ENCODE results near the gene EFEMP1. TPM values are rescaled to one million over a fixed set of nuclear protein-coding genes. Genes with fewer than 3 reads are reported as not detected.

The EFEMP1 gene
- total RNA-seq, 1 experiment from 2014 or later: 24.0 TPM

GRCh38 chr2:55848096-55848495, 75.5 kb downstream of the EFEMP1 start (continued):
- TF ChIP-seq, protein P1, sequence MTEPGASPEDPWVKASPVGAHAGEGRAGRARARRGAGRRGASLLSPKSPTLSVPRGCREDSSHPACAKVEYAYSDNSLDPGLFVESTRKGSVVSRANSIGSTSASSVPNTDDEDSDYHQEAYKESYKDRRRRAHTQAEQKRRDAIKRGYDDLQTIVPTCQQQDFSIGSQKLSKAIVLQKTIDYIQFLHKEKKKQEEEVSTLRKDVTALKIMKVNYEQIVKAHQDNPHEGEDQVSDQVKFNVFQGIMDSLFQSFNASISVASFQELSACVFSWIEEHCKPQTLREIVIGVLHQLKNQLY (CRISPR knock-in tag; IDR thresholded peaks at IDR 0.05): no peak
- TF ChIP-seq ZNF423 (CRISPR knock-in tag; IDR thresholded peaks at IDR 0.05): no peak
- no peak for TF ChIP-seq CDX4 (CRISPR knock-in tag; IDR thresholded peaks at IDR 0.05; ENCODE audit: borderline replicate concordance)
- TF ChIP-seq ZNF671 (CRISPR knock-in tag; IDR thresholded peaks at IDR 0.05): no peak
- TF ChIP-seq ZNF138 (CRISPR knock-in tag; conservative IDR thresholded peaks at IDR 0.05): no peak
- no peak for TF ChIP-seq AR (CRISPR knock-in tag; IDR thresholded peaks at IDR 0.05)
- no peak for TF ChIP-seq ZNF512 (CRISPR knock-in tag; IDR thresholded peaks at IDR 0.05; ENCODE audit: borderline replicate concordance)
- TF ChIP-seq, protein P2, sequence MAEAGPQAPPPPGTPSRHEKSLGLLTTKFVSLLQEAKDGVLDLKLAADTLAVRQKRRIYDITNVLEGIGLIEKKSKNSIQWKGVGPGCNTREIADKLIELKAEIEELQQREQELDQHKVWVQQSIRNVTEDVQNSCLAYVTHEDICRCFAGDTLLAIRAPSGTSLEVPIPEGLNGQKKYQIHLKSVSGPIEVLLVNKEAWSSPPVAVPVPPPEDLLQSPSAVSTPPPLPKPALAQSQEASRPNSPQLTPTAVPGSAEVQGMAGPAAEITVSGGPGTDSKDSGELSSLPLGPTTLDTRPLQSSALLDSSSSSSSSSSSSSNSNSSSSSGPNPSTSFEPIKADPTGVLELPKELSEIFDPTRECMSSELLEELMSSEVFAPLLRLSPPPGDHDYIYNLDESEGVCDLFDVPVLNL (CRISPR knock-in tag; IDR thresholded peaks at IDR 0.05; ENCODE audit: borderline replicate concordance, low read depth): no peak
- TF ChIP-seq FOXK1 (CRISPR knock-in tag; IDR thresholded peaks at IDR 0.05): no peak

GRCh38 chr2:55846426-55846825, 77.2 kb downstream of the EFEMP1 start:
- peaks cover 7% of the 10 kb centered on the region for H3K9me3 Mint-ChIP-seq
- CTCF ChIA-PET: no interaction called here
- no peaks in the 10 kb centered on the region for H3K27me3 Mint-ChIP-seq (ENCODE audit: low read depth)
- H3K4me3 Mint-ChIP-seq: no peak overlapping the region
- H3K4me1 Mint-ChIP-seq: no peaks in the 10 kb centered on the region
- no peak for ATAC-seq
- DNase-seq (ENCODE audit: low spot score): no peak
- H3K27ac Mint-ChIP-seq: no peak overlapping the region
- no peaks in the 10 kb centered on the region for H3K36me3 Mint-ChIP-seq
- POLR2A ChIA-PET: no interaction called here
- no peak for TF ChIP-seq EMX1 (CRISPR knock-in tag; IDR thresholded peaks at IDR 0.05)
- TF ChIP-seq, protein P3, sequence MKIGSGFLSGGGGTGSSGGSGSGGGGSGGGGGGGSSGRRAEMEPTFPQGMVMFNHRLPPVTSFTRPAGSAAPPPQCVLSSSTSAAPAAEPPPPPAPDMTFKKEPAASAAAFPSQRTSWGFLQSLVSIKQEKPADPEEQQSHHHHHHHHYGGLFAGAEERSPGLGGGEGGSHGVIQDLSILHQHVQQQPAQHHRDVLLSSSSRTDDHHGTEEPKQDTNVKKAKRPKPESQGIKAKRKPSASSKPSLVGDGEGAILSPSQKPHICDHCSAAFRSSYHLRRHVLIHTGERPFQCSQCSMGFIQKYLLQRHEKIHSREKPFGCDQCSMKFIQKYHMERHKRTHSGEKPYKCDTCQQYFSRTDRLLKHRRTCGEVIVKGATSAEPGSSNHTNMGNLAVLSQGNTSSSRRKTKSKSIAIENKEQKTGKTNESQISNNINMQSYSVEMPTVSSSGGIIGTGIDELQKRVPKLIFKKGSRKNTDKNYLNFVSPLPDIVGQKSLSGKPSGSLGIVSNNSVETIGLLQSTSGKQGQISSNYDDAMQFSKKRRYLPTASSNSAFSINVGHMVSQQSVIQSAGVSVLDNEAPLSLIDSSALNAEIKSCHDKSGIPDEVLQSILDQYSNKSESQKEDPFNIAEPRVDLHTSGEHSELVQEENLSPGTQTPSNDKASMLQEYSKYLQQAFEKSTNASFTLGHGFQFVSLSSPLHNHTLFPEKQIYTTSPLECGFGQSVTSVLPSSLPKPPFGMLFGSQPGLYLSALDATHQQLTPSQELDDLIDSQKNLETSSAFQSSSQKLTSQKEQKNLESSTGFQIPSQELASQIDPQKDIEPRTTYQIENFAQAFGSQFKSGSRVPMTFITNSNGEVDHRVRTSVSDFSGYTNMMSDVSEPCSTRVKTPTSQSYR (CRISPR knock-in tag; IDR thresholded peaks at IDR 0.05): no peak
- no peak for TF ChIP-seq ATF6 (CRISPR knock-in tag; IDR thresholded peaks at IDR 0.05)
- TF ChIP-seq PREB (CRISPR knock-in tag; IDR thresholded peaks at IDR 0.05; ENCODE audit: borderline replicate concordance): no peak
- no peak for TF ChIP-seq SP1 (CRISPR knock-in tag; conservative IDR thresholded peaks at IDR 0.05)
- no peak for TF ChIP-seq ZNF416 (CRISPR knock-in tag; IDR thresholded peaks at IDR 0.05)
- TF ChIP-seq TEAD1 (CRISPR knock-in tag; IDR thresholded peaks at IDR 0.05): no peak
- TF ChIP-seq TP53 (CRISPR knock-in tag; IDR thresholded peaks at IDR 0.05): no peak
- no peak for TF ChIP-seq CREM (CRISPR knock-in tag; IDR thresholded peaks at IDR 0.05)
- no peak for TF ChIP-seq ZNF232 (CRISPR knock-in tag; IDR thresholded peaks at IDR 0.05)
- TF ChIP-seq NFYB (CRISPR knock-in tag; conservative IDR thresholded peaks at IDR 0.05; ENCODE audit: low read depth): no peak
- TF ChIP-seq, protein P1 (CRISPR knock-in tag; IDR thresholded peaks at IDR 0.05): no peak

All from WTC11 (cell line).